Measurements from ENCODE around the gene ADGRD1.
"Not testable (repeated sequence)": the region's sequence is repeated elsewhere in the genome, so short reads cannot be mapped to it uniquely, and the experiment has no call there.

The ADGRD1 gene
- 0.21 to 9.6 (median 0.63) reads per million in 17 experiments for total RNA-seq

DNA sequence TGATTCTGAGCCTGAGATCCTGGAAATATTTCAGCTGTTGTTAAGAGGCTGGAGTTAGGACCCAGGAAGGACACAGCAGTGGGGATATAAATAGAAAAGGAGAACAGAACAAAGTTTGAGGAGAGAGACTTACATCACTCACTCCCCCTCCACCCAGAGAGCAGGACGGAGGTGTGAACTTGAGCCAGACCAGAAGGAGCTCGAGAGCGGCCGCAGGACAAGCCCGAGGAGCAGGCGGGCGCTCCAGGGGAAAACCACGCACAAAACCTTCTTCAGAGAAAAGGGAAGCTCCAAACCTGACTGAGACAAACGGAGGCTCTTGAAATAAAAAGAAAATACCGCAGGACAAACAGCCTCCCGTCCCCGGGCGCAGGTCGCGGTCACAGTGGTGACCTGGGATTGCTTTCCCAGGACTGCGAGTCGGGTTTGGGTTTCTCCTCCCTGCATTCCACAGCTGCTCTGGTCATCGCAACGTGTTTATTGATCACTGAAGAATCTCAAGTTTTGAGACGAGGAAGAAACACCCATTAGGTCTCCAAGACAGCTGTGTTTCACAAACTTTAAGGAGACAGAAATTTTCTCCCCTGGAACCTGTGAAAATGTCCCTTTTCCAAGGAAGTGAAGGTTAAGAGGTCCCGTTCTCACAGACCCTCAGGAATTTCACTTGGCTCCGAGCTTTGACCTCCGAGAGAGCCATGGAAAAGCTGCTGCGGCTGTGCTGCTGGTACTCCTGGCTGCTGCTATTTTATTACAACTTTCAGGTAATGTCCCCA is at the start of gene ADGRD1:
Gene ADGRD1, plus strand, starts transcription at position 137 of the 773 bp plus-strand sequence. Its CDS starts 559 bp downstream, at position 696.
- peak; percentile 59 to 84 (median 84) for DNase-seq

DNA sequence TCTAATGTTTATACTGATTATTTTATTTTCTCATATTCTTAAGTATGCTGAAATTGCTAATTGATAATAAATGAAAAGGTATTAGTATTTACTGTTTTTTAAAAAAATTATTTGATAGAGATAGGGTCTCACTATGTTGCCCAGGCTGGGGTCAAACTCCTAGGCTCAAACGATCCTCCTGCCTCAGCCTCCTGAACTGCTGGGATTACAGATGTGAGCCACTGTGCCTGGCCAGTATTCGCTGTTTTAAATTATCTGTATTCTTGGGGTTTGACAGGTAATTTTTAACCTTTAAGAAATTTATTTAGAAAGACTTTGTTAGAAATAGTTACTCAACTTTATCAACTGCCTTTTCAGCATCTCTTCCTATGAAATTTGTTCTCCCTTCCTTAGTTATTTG is 49.6 kb upstream of the ADGRD1 start:
- DNase-seq = no peak

DNA sequence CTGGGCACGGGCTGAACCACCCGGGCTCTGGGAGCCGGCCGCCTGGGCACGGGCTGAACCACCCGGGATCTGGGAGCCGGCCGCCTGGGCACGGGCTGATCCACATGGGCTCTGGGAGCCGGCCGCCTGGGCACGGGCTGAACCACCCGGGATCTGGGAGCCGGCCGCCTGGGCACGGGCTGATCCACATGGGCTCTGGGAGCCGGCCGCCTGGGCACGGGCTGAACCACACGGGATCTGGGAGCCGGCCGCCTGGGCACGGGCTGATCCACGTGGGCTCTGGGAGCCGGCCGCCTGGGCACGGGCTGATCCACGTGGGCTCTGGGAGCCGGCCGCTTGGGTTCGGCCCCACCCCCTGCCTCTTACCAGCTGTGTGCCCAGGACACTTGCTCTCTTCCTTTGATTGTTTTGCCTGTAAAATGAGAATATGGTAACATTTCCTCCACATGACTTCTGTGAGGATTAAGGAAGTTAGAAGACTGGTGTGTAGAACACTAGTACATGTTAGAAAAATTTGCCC is 48.7 kb upstream of the ADGRD1 start:
- not testable (repeated sequence) for DNase-seq

DNA sequence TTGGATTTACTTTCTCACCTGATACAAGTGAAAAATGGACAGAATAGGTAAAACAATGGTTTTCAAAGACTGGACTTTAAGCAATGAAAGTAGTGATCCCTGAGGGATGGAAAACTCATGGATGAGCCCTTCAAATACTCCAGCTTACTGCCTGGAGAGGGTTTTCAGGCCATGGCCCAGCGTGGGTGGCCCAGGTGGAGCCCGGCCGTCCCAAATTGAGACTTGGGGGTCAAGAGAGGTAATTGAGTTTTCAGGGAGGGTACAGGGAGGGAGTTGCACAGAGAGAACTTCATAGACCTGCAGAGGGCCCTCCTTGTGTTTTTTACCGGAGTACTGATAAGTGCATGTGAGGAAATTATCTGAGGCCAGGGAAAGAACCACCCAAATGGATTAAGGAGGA is 44.6 kb upstream of the ADGRD1 start:
- no peak for DNase-seq

- no peak for DNase-seq
Observed at GRCh38 chr12:130911193-130911592, 42.5 kb upstream of the ADGRD1 start.

- DNase-seq = no peak
Observed at GRCh38 chr12:130911933-130912332, 41.8 kb upstream of the ADGRD1 start.

DNA sequence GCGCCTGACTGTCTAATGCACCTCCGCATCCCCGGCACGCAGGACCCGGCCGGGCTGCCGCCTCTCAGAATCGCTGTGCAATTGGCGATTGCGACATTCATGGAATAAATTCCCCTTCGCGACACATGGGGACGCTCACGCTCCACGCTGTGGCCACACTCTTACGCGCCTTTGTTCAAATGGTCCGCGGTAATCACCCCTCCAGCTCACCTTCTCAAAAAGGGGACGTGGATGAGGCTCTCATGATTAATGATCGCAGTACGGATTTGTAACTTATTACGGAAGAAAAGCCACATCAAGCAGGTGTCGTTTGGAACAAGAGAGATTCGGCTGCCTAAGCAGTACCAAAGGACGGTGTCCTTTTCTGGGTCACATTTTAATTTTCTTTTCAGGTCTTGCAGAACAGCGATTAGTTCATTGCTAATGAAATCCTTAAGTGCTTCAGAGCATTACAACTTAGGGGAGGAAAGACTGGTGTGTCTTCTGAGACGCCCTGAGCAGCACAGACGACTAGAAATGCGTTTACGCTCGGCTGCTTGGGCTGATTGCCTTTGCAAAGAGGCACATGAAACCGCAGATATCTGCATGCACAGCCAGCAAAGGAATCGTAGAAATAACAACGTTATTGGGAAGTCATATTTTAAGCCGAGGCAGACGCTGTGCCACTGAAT is 37.3 kb upstream of the ADGRD1 start:
- peak; percentile 72 to 88 (median 78) for DNase-seq

DNA sequence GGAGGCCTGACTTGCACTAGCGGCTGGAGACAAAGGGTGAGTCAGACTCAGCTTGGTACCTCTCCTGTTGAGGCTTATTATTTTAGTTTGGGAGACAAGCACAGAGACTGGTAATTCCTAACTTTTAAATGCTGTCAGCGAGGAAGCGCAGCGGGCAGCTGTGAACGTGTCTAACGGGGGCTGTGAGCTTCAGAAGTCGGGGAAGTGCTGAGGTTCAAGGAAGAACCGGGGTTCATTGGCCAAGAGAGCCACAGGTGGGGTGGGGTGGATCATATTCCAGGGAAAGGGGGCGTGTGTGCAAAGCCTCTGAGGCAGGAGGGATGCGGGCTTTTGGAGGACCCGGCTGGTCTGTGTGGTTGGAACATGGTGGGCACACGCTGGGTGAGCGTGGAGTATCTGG is 36.1 kb upstream of the ADGRD1 start:
- DNase-seq = no peak

DNA sequence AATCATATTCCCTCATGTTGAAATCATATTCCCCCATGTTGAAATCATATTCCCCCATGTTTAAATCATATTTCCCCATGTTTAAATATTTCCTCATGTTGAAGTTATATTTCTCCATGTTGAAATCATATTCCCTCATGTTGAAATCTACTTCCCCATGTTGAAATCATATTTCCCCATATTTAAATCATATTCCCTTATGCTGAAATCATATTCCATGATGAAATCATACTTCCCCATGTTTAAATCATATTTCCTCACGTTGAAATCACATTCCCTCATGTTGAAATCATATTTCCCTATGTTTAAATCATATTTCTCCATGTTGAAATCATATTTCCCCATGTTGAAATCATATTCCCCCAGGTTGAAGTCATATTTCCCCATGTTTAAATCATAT is 34.6 kb upstream of the ADGRD1 start:
- DNase-seq = peak in 2 of 4 experiments; percentile 43 to 63

DNA sequence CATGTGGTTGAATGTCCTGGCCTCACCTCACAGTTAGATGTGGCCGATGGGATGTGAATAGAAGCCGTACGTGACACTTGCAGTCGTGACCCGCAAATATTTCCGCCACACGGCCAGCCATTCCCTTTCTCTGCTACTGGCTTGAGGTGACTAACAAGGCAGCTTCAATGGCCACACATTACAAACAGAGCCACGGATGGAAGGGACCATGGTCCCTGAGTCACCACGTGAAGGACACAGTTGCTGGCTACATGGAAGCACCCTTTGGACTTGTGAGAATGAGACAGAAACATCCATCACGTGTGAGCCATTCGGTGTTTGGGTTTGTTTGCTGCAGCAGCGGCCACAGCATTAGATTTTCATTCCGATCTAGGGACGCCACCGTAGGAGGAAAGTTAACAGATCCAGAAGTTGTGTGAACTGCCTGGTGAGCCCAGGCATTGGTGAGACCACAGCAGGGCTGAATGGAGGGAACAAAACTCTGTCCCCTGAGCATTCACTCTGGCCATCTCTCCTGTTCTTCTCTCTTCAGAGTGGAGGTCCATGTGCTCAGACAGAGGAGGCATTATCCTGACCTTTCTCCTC is 33.5 kb upstream of the ADGRD1 start:
- DNase-seq = no peak

DNA sequence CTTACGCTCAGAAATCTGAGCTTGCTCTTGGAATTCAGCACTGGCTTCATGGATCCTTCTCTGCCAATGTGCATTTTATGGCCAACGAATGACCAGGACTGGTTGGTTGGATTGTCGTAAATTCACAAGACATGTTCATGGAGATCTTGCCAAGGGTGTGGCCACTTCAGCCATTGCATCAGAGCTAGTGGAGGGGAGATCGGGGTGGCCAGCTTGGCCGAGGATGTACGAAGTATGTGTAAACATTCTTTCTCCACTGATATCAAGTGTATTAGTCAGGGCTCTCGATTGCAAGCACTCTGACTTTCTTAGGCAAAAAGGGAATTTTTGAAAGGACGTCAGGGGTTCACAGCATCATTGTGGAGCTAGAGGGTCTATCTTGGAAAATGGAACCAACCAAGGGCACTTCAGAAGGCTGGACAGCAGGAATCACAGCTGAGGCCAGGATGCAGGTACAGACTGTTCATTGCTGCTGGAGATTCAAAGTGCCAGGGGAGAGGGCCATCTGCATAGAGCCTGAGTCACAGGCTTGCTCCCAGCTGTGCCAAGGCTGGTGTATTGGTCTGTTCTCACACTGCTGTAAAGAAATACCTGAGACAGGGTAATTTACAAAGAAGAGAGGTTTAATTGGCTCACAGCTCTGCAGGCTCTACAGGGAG is 32.9 kb upstream of the ADGRD1 start:
- DNase-seq = no peak

DNA sequence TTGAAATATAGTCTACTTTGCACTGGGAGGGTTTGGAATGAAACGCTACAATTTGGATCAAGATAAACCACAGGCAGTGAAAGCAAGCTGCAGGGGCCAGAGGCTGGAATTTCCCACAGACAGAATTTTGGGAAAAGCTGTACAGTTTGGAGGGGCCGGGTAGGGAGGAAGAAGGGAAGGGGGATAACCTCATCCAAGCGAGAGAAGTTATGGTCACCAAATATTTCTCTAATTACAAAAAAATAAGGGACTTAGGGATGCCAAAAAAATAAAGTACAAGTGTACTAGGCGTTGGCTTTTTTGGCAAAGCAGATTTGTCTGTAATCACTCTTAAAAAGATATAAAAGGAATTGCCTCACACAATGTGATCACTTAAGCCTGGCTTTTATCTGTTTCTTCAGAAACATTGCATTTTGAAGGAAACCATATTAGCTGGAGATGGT is 31.2 kb upstream of the ADGRD1 start:
- DNase-seq = no peak

GRCh38 chr12:130924966-130925665 is 28.6 kb upstream of the ADGRD1 start:
- DNase-seq = no peak

DNA sequence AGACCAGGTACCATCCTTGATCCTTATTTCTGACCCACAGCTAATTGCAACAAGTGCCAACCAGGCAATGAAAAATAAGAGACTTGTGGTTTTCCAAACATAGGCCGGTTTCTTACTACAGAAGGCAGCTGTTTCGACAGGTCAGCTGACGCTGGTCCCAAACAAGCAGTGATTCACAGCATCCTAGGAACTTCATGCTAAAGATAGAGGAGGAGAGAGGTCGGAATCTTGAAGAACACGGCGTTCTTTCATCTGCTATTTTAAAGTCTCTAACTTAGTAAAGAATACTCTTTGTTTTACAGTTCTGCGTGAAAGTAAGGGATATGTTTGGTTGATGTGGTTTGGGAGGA is 28.1 kb upstream of the ADGRD1 start:
- DNase-seq = no peak

DNA sequence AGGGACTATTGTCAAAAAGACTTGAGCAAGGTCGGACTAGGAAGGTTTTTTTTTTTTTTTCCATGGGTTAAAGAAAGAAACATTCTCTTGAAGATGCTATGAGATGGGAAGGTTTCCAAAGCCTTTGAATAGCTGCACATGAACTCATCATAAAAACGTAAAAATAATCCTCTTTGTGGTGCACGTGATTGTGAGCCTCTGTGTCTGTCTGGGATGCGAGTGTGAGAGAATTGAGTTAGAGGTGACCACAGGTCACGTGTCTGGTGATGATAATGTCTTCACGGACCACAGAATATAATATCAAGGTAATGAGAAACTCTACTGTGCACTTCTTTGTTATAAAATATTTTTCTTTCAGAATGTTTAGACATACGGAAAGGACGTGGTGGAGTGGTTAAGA is 24.3 kb upstream of the ADGRD1 start:
- no peak for DNase-seq

DNA sequence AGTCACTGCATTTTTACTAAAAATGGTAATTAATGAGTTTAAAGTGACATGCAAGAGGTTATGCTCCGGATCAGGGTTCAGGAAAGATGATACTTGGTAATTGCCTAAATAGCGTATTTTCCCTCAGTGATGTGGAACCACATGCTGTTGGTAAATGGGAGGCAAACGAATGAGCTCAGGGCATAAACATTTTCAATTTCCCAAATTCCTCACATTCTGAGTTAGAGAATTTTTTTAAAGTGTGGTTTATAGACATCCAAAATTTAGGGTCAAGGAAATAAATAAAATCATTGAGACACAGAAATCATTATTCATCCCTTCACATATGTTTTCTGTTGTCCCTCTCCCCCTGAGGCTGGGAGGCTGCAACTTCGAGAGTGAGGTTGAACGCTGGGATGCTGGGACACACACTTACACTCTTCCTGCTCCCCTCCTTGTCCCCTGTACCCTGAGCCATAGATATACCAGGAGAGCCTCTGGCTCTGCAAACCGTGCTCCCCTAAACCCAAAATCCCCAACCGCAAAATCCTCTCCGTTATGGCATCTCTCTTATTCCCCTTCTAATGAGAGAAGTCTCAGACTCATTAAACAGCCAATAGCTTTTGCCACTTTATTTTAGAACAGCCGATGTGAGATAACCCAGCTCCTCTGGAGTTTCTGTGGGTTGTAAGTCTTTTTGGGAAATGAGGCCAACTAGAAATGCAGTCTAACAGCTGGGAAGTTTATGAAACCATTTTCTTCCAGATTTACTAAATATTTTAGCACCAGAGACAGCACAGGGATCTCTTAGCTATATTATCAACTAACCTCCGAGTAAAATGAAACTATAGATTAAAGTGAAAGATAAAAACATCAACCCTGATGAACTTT is 21.4 kb upstream of the ADGRD1 start:
- DNase-seq = no peak

DNA sequence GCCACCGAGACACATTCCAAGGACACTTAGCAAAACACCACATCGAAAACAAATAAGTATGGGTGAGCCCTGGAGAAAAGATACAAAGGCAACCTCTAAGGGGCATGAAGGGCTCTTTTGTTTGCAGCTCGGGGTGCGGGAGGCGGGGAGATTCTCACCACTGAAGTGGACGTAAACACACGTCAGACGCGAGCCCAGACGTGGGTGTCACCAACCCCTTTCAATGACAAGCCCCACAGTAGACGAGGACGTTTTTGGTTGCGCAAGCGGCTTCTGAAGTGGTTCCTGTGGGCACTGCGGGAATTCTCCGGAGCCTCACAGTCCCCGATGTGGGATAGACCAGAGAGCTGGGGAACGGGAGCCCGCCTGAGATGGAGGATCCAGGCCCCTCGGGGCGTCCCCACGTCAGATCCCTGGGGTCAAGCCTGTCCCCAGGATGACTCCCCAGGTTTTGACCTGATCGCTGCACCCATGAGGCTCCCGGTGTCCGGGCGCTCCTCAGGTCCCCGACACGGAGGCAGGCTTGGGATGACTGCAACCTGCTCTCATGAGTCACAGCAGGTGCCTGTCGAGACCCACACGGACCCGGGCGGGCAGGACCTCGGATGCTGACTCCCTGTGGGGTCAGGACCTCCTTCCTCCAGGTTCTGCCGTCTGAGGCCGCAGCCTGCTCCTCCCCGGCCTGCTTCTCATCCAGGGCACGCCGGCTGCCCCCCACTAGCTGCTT is 20.3 kb upstream of the ADGRD1 start:
- no peak for DNase-seq

DNA sequence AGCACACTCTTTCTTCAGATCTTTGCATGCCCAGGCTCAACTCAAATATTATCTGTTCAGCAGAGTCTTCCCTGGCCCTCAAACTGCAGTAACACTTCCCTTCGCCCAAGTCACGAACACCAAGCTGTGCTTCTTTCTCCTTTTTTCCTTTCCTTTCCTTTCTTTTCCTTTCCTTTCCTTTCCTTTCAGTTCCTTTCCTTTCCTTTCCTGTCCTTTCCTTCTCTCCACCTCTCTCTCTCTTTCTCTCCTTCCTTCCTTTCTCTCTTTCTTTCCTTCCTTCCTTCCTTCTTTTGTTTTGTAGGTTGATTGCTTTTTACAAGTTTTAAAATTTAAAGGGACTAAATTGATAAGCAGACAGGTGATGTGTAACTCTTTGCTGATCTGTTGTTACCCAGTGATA is 19.0 kb upstream of the ADGRD1 start:
- DNase-seq = no peak

DNA sequence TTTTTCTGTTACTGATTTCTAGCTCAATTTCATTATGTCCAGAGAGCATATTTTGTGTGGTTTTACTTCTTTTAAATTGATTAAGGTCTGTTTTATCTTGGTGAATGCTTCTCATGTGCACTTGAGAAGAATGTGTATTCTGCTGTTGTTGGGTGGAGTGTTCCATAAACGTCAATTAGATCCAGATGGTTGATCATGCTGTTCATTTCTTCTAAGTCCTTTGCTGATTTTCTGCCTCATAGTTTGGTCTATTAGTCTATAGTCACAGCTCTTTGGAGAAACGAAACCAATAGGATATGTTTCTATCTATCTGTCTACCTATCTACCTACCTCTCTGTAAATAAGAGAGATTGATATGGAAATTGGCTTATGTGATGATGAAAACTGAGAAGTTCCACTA is 17.1 kb upstream of the ADGRD1 start:
- DNase-seq = no peak

DNA sequence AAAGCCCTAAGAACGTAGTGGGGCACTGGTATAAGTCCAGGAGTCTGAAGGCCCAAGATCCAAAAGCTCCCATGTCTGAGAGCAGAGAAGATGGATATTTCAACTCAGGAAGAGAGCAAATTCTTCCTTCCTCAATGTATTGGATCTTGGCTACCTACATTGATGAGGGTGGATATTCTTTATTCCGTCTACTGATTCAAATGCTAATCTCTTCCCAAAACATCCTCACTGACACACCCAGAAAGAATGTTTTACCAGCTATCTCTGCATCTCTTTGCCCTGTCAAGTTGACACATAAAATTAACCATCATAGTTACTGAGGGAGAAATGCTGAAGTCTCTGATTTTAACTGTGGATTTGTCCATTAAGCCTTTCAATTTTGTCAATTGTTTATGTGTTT is 16.6 kb upstream of the ADGRD1 start:
- no peak for DNase-seq

DNA sequence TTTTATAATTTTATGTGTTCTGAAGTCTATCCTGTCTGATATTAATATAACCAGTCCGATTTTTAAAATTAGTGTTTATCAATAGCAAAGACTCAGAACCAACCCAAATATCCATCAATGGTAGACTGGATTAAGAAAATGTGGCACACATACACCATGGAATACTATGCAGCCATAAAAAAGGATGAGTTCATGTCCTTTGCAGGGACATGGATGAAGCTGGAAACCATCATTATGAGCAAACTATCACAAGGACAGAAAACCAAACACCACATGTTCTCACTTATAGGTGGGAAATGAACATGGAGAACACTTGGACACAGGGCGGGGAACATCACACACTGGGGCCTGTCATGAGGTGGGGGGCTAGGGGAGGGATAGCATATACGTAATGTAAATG is 16.2 kb upstream of the ADGRD1 start:
- DNase-seq = not testable (repeated sequence)

Measured in suppressor macrophage (primary cell).